Endodermal cell (in vitro differentiated cells): ENCODE results near the gene RGS7. TPM values are rescaled to one million over a fixed set of nuclear protein-coding genes. Genes with fewer than 3 reads are reported as not detected.

Experiments used
- DNase-seq: peaks from one replicate; pipeline ENCODE4 v3.0.0-alpha.2; 2017
- H3K27ac ChIP-seq: 2 replicates; pipeline ENCODE4 v1.5.1; 2013; ENCODE audit warnings: mild to moderate bottlenecking, low read depth, low read length, moderate library complexity
- H3K27me3 ChIP-seq: 2 replicates; pipeline ENCODE4 v1.6.1; 2013; ENCODE audit warnings: mild to moderate bottlenecking, low read length, moderate library complexity; ENCODE audit not compliant: insufficient read depth, control insufficient read depth, poor library complexity, severe bottlenecking
- H3K36me3 ChIP-seq: 2 replicates; pipeline ENCODE4 v1.7.0; 2013; ENCODE audit warnings: mild to moderate bottlenecking, low read length, moderate library complexity; ENCODE audit not compliant: control insufficient read depth, insufficient read depth
- H3K4me1 ChIP-seq: one replicate; pipeline ENCODE4 v1.7.0; 2013; ENCODE audit warnings: low read length; ENCODE audit not compliant: control insufficient read depth, insufficient read depth
- H3K4me3 ChIP-seq: 2 replicates; pipeline ENCODE4 v1.5.1; 2013; ENCODE audit warnings: mild to moderate bottlenecking, low read length, moderate library complexity
- H3K9ac ChIP-seq: 2 replicates; pipeline ENCODE4 v1.6.1; 2013; ENCODE audit warnings: mild to moderate bottlenecking, low read length, moderate library complexity; ENCODE audit not compliant: poor library complexity, severe bottlenecking; ENCODE audit errors: extremely low read depth
- H3K9me3 ChIP-seq: 2 replicates; pipeline ENCODE4 v1.6.1; 2013; ENCODE audit warnings: mild to moderate bottlenecking, low read length, moderate library complexity; ENCODE audit not compliant: control insufficient read depth
- H3K27ac Mint-ChIP-seq: 2 replicates; pipeline ENCODE4 v1.8.0; 2020; ENCODE audit warnings: mixed read lengths
- H3K27me3 Mint-ChIP-seq: 2 replicates; pipeline ENCODE4 v1.8.0; 2021; ENCODE audit warnings: mild to moderate bottlenecking, mixed read lengths; ENCODE audit not compliant: insufficient read depth
- H3K36me3 Mint-ChIP-seq: 2 replicates; pipeline ENCODE4 v1.8.0; 2020; ENCODE audit warnings: low read depth, mixed read lengths
- H3K4me1 Mint-ChIP-seq: 2 replicates; pipeline ENCODE4 v1.8.0; 2020; ENCODE audit warnings: mixed read lengths
- H3K4me3 Mint-ChIP-seq: 2 replicates; pipeline ENCODE4 v1.8.0; 2020; ENCODE audit warnings: mild to moderate bottlenecking, moderate library complexity, mixed read lengths
- H3K9me3 Mint-ChIP-seq: 2 replicates; pipeline ENCODE4 v1.8.0; 2020; ENCODE audit warnings: mild to moderate bottlenecking, mixed read lengths
- WGBS, 2 experiments: methylation state at CpG; one replicate each; pipeline versions ENCODE4 v1.1.5 to v1.1.7; 2013; ENCODE audit warnings: missing lambda C conversion rate in 2 of 2, mixed read lengths in 1 of 2; ENCODE audit not compliant: insufficient coverage in 1 of 2, insufficient read length in 1 of 2; 5-methylcytosine and 5-hydroxymethylcytosine counted together
- total RNA-seq, 2 donors: library from RNA; stranded (reverse); fragmentation: NEBNext Ultra II Directional in 1 of 2; extraction: Animal tissue kit (Norgen Biotek cat#: 25700) in 1 of 2; gene quantifications; 2 replicates in 1 of 2; 3 replicates in 1 of 2; pipeline ENCODE4 v1.2.1, GENCODE V29; 2021
- TF ChIP-seq, protein P1 (sequence below): fragments of 200-600 bp; sonication (generic); conservative IDR thresholded peaks from 2 replicates; pipeline ENCODE4 v1.5.0; 2021; ENCODE audit warnings: antibody characterized with exemption, mild to moderate bottlenecking

Gene RGS7
- total RNA-seq, 2 donors from 2014 or later = 1.0 to 1.1 TPM

GRCh38 chr1:240935920-240936319, 421.1 kb downstream of the RGS7 start:
- Mint-ChIP-seq H3K4me1 (no peaks in the 10 kb centered on the region), H3K9me3 (peaks cover 36% of the 10 kb centered on the region), H3K4me3 (no peak overlapping the region), H3K27me3 (no peaks in the 10 kb centered on the region), H3K36me3 (peaks cover 6% of the 10 kb centered on the region), H3K27ac (no peak overlapping the region)
- Histone ChIP-seq H3K36me3 (no peaks in the 10 kb centered on the region), H3K27ac (no peak overlapping the region), H3K4me3 (no peak overlapping the region), H3K9me3 (peaks cover 37% of the 10 kb centered on the region), H3K4me1 (no peaks in the 10 kb centered on the region), H3K9ac (no peak overlapping the region), H3K27me3 (no peaks in the 10 kb centered on the region)
- TF ChIP-seq, protein P1, sequence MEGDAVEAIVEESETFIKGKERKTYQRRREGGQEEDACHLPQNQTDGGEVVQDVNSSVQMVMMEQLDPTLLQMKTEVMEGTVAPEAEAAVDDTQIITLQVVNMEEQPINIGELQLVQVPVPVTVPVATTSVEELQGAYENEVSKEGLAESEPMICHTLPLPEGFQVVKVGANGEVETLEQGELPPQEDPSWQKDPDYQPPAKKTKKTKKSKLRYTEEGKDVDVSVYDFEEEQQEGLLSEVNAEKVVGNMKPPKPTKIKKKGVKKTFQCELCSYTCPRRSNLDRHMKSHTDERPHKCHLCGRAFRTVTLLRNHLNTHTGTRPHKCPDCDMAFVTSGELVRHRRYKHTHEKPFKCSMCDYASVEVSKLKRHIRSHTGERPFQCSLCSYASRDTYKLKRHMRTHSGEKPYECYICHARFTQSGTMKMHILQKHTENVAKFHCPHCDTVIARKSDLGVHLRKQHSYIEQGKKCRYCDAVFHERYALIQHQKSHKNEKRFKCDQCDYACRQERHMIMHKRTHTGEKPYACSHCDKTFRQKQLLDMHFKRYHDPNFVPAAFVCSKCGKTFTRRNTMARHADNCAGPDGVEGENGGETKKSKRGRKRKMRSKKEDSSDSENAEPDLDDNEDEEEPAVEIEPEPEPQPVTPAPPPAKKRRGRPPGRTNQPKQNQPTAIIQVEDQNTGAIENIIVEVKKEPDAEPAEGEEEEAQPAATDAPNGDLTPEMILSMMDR = no peak
- DNase-seq = no peak
- 92% methylated on average over 2 of the region's 2 CpGs; no CpG with 5 or more reads in 1 of the 2 experiments for WGBS, 2 experiments

GRCh38 chr1:240931031-240931430, 426.0 kb downstream of the RGS7 start:
- H3K4me1 Mint-ChIP-seq = peaks cover 4% of the 10 kb centered on the region
- H3K4me3 Mint-ChIP-seq = no peak overlapping the region
- no peak overlapping the region for H3K27ac Mint-ChIP-seq
- no peaks in the 10 kb centered on the region for H3K36me3 ChIP-seq
- H3K27ac ChIP-seq = no peak overlapping the region
- H3K9ac ChIP-seq = no peak overlapping the region
- 81 to 100% methylated on average over 1 to 2 of the region's 4 CpGs for WGBS, 2 experiments
- no peaks in the 10 kb centered on the region for H3K27me3 Mint-ChIP-seq
- no peaks in the 10 kb centered on the region for H3K4me1 ChIP-seq
- no peak overlapping the region for H3K4me3 ChIP-seq
- H3K9me3 ChIP-seq = peaks cover 6% of the 10 kb centered on the region
- peaks cover 11% of the 10 kb centered on the region for H3K9me3 Mint-ChIP-seq
- no peaks in the 10 kb centered on the region for H3K36me3 Mint-ChIP-seq
- TF ChIP-seq, protein P1 = no peak
- H3K27me3 ChIP-seq = no peaks in the 10 kb centered on the region
- DNase-seq = no peak

DNA sequence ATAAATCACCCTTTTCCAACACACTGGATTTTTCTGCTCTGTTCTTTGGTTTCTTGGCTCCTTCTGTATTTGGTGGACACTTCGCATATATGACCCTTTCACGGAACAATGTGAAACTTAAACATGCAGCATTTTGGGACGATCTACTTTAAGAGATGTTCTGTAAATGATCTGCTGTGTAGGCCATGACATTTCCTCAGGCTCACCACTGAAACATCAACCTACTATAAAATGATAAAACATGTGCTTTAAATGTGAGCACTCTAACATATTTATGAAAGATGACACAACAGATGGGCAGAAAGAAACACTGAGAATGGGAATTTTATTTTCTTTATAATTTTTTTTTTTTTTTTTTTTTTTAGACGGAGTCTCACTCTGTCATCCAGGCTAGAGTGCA, 428.7 kb downstream of the RGS7 start:
- no peak overlapping the region for H3K27ac ChIP-seq
- no peaks in the 10 kb centered on the region for H3K9me3 ChIP-seq
- H3K27me3 Mint-ChIP-seq = no peaks in the 10 kb centered on the region
- no peaks in the 10 kb centered on the region for H3K4me1 ChIP-seq
- H3K27ac Mint-ChIP-seq = no peak overlapping the region
- peaks cover 7% of the 10 kb centered on the region for H3K9me3 Mint-ChIP-seq
- no peaks in the 10 kb centered on the region for H3K36me3 ChIP-seq
- no peaks in the 10 kb centered on the region for H3K36me3 Mint-ChIP-seq
- no peak for DNase-seq
- no peak overlapping the region for H3K9ac ChIP-seq
- TF ChIP-seq, protein P1 = no peak
- no peak overlapping the region for H3K4me3 ChIP-seq
- H3K4me3 Mint-ChIP-seq = no peak overlapping the region
- H3K4me1 Mint-ChIP-seq = peaks cover 4% of the 10 kb centered on the region
- WGBS, 2 experiments = 97 to 100% methylated on average over 1 to 4 of the region's 4 CpGs
- H3K27me3 ChIP-seq = no peaks in the 10 kb centered on the region
